Tibial artery (tissue), 4 donors: ENCODE measurements around the gene GGT7.

Experiments used
- DNase-seq, 2 donors: peaks; one replicate each; pipeline ENCODE4 v3.0.0-alpha.2; 2019
- H3K27ac ChIP-seq, 2 donors: fragments of 200-600 bp; sonication (generic) in 1 of 2; 1 replicate in 1 of 2; 2 replicates in 1 of 2; pipeline ENCODE4 v1.5.1; 2018 to 2019; ENCODE audit warnings: mild to moderate bottlenecking in 1 of 2
- H3K27me3 ChIP-seq, 2 donors: fragments of 200-600 bp; sonication (generic) in 1 of 2; one replicate each; pipeline versions ENCODE4 v1.5.1 to v1.6.0; 2016 to 2019
- H3K36me3 ChIP-seq, 3 donors: fragments of 200-600 bp; sonication (generic) in 2 of 3; one replicate each; pipeline ENCODE4 v1.5.1; 2016 to 2019; ENCODE audit warnings: mild to moderate bottlenecking in 2 of 3
- H3K4me1 ChIP-seq, 4 donors: fragments of 200-600 bp; sonication (generic) in 2 of 4; 1 replicate in 3 of 4; 2 replicates in 1 of 4; pipeline ENCODE4 v1.5.1; 2016 to 2019
- H3K4me3 ChIP-seq, 2 donors: fragments of 200-600 bp; sonication (generic) in 1 of 2; 1 replicate in 1 of 2; 2 replicates in 1 of 2; pipeline ENCODE4 v1.5.1; 2018 to 2019; ENCODE audit warnings: mild to moderate bottlenecking in 2 of 2
- H3K9me3 ChIP-seq, 3 donors: fragments of 200-600 bp; sonication (generic) in 1 of 3; one replicate each; pipeline ENCODE4 v1.5.1; 2016 to 2019
- intact Hi-C: fragments of 100-400 bp; cut with DNase I; formaldehyde crosslinking; loops from one replicate; pipeline ENCODE4 v1.15.0; 2023; ENCODE audit warnings: low total_unique reads
- TF ChIP-seq, protein P1 (sequence below), 2 experiments: fragments of 200-600 bp in 1 of 2; fragments of 450-650 bp in 1 of 2; IDR thresholded peaks; one replicate each; pipeline ENCODE4 v1.5.1; 2017 to 2019; ENCODE audit warnings: antibody characterized with exemption in 2 of 2, mild to moderate bottlenecking in 1 of 2, moderate library complexity in 1 of 2

GGT7 gene

DNA sequence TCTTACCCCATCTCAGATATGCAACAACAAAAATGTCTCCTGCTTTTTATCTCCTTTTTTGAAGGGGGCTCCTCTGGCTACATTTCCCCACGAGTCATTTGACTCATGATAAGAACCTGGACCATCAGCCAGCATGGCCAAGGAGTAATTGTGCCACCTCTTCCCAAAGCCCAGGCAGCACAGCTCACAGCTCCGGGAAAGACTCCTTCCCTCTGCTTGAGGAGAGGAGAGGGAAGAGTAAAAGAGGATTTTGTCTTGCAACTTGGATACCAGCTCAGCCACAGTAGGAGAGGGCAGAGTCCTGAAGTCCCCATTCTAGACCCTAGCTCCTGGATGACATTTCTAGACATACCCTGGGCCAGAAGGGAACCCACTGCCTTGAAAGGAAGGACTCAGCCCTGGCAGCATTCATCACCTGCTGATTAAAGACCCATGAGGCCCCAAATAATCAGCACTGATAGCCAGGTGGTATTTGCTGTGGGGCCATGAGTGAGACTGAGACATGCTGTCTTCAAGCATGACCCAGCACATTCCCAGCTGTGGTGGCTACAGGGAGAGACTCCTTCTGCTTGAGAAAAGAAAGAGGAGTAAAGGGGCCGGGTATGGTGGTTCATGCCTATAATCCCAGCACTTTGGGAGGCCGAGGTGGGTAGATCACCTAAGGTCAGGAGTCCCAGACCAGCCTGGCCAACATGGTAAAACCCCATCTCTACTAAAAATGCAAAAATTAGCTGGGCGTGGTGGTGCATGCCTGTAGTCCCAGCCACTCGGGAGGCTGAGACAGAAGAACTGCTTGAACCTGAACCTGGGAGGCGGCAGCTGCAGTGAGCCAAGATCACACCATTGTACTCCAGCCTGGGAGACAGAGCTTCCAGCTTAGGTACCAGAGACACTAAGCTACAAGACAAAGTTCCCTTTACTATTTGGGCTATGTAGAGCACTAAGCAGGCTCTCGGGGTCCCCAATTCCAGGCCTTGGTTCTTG is 75.4 kb downstream of the GGT7 start:
- Histone ChIP-seq H3K4me1 (peaks cover 0 to 2% (median 0%) of the 10 kb centered on the region in 4 donors), H3K36me3 (no peaks in the 10 kb centered on the region), H3K27ac (no peak overlapping the region), H3K27me3 (no peaks in the 10 kb centered on the region), H3K9me3 (no peaks in the 10 kb centered on the region), H3K4me3 (no peak overlapping the region)
- intact Hi-C loops: no loop called here
- TF ChIP-seq, protein P1, sequence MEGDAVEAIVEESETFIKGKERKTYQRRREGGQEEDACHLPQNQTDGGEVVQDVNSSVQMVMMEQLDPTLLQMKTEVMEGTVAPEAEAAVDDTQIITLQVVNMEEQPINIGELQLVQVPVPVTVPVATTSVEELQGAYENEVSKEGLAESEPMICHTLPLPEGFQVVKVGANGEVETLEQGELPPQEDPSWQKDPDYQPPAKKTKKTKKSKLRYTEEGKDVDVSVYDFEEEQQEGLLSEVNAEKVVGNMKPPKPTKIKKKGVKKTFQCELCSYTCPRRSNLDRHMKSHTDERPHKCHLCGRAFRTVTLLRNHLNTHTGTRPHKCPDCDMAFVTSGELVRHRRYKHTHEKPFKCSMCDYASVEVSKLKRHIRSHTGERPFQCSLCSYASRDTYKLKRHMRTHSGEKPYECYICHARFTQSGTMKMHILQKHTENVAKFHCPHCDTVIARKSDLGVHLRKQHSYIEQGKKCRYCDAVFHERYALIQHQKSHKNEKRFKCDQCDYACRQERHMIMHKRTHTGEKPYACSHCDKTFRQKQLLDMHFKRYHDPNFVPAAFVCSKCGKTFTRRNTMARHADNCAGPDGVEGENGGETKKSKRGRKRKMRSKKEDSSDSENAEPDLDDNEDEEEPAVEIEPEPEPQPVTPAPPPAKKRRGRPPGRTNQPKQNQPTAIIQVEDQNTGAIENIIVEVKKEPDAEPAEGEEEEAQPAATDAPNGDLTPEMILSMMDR (IDR thresholded peaks at IDR 0.05): no peak
- DNase-seq: no peak
